ENCODE measurements around the gene APBB2. TPM values are rescaled to one million over a fixed set of nuclear protein-coding genes. Genes with fewer than 3 reads are reported as not detected.

APBB2 gene
- total and polyA plus RNA-seq, 3 donors from 2014 or later: 19.7 to 77.9 (median 59.8) TPM

DNA sequence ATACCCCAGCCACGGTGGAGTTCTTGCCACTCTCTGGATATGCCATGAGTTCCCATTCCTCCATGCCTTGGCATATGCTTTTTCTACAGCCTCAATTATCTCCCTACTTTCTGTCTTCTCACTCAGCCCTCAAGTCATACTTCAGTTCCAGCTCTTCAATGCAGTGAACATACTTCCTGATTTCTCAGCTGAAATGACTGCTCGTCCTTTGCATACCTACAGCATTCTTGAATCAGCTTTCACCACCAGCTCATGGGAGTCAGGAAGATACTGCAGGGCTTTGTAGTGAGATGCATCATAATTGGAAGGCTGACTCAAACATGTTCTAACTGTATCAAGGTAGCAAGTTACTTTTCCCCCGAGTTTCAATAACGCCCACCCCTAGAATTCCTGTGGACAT, 118.4 kb downstream of the APBB2 start:
- Histone ChIP-seq H3K4me3 (no peak overlapping the region), H3K4me1 (peaks cover 6% of the 10 kb centered on the region), H3K36me3 (ENCODE audit: low read depth, missing control alignments) (no peaks in the 10 kb centered on the region), H3K9me3 (no peaks in the 10 kb centered on the region), H3K27me3 (no peaks in the 10 kb centered on the region), H3K27ac (no peak overlapping the region)
- WGBS, 2 donors: 86 to 88% methylated on average over 4 of the region's 4 CpGs
- no peak for TF ChIP-seq POLR2A (IDR thresholded peaks at IDR 0.05)
- TF ChIP-seq, protein P1, sequence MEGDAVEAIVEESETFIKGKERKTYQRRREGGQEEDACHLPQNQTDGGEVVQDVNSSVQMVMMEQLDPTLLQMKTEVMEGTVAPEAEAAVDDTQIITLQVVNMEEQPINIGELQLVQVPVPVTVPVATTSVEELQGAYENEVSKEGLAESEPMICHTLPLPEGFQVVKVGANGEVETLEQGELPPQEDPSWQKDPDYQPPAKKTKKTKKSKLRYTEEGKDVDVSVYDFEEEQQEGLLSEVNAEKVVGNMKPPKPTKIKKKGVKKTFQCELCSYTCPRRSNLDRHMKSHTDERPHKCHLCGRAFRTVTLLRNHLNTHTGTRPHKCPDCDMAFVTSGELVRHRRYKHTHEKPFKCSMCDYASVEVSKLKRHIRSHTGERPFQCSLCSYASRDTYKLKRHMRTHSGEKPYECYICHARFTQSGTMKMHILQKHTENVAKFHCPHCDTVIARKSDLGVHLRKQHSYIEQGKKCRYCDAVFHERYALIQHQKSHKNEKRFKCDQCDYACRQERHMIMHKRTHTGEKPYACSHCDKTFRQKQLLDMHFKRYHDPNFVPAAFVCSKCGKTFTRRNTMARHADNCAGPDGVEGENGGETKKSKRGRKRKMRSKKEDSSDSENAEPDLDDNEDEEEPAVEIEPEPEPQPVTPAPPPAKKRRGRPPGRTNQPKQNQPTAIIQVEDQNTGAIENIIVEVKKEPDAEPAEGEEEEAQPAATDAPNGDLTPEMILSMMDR (IDR thresholded peaks at IDR 0.05): no peak
- no peak for DNase-seq
- intact Hi-C loops (cut with DNase I; ENCODE audit: low total_unique reads): no loop called here

DNA sequence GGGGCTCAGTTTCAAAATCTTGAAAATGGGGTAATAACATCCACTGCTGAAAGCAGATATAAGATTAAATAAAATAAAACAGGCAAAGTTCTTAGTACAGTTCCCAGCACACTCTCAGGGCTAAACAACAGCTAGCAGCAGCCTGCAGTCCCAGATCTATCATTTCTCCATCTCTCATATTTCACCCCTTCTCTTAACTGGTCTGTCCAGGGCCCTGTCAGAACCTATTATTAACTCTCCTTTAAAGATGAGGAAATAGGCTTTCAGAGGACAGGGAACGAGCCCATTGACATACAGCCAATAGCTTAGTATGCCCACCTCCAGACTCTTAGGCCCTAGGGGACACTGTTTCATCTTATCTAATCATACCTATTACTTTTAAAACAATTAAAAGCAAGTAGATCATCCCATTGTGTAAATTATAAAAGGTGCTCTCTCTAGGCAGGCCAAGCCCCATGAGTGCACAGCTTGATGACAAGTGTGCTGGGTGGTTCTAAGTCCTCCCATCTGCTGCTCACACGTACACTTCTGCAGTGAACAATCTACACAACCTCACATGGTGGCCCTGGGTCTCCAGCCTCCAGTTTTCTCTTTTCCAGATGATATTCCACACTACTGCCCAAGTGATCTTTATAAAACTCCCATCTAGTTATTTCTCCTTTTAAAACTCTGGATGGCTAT, 119.0 kb downstream of the APBB2 start:
- H3K27ac ChIP-seq: no peak overlapping the region
- peaks cover 6% of the 10 kb centered on the region for H3K4me1 ChIP-seq
- H3K9me3 ChIP-seq: no peaks in the 10 kb centered on the region
- intact Hi-C loops (cut with DNase I; ENCODE audit: low total_unique reads): no loop called here
- no peaks in the 10 kb centered on the region for H3K36me3 ChIP-seq (ENCODE audit: low read depth, missing control alignments)
- TF ChIP-seq, protein P1 (IDR thresholded peaks at IDR 0.05): no peak
- TF ChIP-seq POLR2A (IDR thresholded peaks at IDR 0.05): no peak
- no peak overlapping the region for H3K4me3 ChIP-seq
- 91 to 92% methylated on average over 2 of the region's 2 CpGs for WGBS, 2 donors
- DNase-seq: no peak
- H3K27me3 ChIP-seq: no peaks in the 10 kb centered on the region

DNA sequence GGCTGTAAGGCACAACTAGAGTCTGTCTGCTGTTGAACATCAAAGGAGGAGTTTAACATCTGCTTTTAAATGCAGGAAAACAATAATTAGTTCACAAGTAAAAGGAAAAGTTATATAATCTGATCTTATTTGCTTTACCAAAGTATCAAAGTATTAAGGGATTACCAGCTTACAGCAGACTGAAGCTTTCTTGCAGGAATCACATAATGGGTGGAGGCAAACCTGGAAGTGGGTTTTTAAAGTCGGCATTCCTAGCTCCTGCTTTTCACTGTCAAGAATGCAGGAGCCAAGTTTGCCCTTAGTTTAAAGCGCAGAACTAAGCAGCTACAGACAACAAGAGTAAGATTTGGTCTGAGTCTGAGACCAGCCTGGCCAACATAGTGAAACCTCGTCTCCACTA, 122.2 kb downstream of the APBB2 start:
- Histone ChIP-seq H3K27ac (no peak overlapping the region), H3K27me3 (no peaks in the 10 kb centered on the region), H3K9me3 (no peaks in the 10 kb centered on the region), H3K36me3 (ENCODE audit: low read depth, missing control alignments) (no peaks in the 10 kb centered on the region), H3K4me3 (no peak overlapping the region), H3K4me1 (no peaks in the 10 kb centered on the region)
- WGBS, 2 donors: 80 to 90% methylated on average over 3 of the region's 3 CpGs
- TF ChIP-seq, protein P1 (IDR thresholded peaks at IDR 0.05): no peak
- intact Hi-C loops (cut with DNase I; ENCODE audit: low total_unique reads): no loop called here
- no peak for DNase-seq

DNA sequence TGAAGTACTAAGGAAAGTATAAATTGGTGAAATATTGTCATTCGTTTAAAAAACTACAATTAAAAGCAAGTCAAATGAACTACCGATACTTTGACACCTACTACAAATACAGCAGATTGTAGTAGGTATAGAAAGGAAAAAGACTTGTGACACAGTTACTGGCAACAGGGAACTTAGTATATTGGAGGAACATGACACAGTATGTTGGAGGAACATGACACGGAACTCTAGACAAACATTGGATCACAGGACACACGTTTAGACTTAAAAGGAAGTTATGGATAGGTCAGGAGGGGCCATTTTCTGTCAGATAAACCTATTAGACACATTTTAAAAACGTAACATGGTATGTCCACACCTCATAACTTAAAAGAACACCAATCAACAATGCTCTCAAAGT, 132.5 kb downstream of the APBB2 start:
- DNase-seq: no peak
- 88 to 90% methylated on average over 5 of the region's 5 CpGs for WGBS, 2 donors
- intact Hi-C loops (cut with DNase I; ENCODE audit: low total_unique reads): no loop called here
- Histone ChIP-seq H3K27me3 (no peaks in the 10 kb centered on the region), H3K27ac (no peak overlapping the region), H3K4me1 (no peaks in the 10 kb centered on the region), H3K4me3 (no peak overlapping the region), H3K36me3 (ENCODE audit: low read depth, missing control alignments) (no peaks in the 10 kb centered on the region), H3K9me3 (no peaks in the 10 kb centered on the region)
- TF ChIP-seq POLR2A (IDR thresholded peaks at IDR 0.05): no peak
- TF ChIP-seq, protein P1 (IDR thresholded peaks at IDR 0.05): no peak

DNA sequence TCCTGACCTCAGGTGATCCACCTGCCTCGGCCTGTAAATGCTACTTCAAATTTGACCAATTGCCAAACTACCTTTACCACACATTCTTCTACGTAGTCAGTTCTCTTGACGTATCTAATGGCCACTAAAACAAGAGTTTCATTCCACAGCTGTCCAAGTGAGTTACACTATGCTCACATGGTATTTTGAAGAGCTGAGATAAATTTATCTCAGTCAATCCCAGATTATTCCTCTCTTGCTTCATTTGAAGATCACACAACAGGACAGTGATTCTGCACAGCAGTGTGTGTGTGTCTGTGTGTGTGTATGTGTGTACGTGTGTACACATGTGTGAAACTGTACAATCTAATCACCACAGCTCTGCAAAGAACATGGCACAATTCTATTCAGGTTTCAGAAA, 133.4 kb downstream of the APBB2 start:
- WGBS, 2 donors: 81 to 89% methylated on average over 4 of the region's 4 CpGs
- H3K36me3 ChIP-seq (ENCODE audit: low read depth, missing control alignments): no peaks in the 10 kb centered on the region
- TF ChIP-seq, protein P1 (IDR thresholded peaks at IDR 0.05): no peak
- no peak for TF ChIP-seq POLR2A (IDR thresholded peaks at IDR 0.05)
- no peaks in the 10 kb centered on the region for H3K4me1 ChIP-seq
- no peak overlapping the region for H3K4me3 ChIP-seq
- no peak overlapping the region for H3K27ac ChIP-seq
- DNase-seq: no peak
- no peaks in the 10 kb centered on the region for H3K27me3 ChIP-seq
- H3K9me3 ChIP-seq: no peaks in the 10 kb centered on the region
- intact Hi-C loops (cut with DNase I; ENCODE audit: low total_unique reads): no loop called here
